ENCODE data around the gene ZNF48. TPM values are rescaled to one million over a fixed set of nuclear protein-coding genes. Genes with fewer than 3 reads are reported as not detected.

Gene ZNF48
- total RNA-seq, 1 experiment from 2014 or later, result 0.95 TPM

- no peak for DNase-seq (ENCODE audit: low read depth, low spot score)
- in situ Hi-C loops (cut with HindIII; ENCODE audit: low pct_unique_long_range_greater_than_20kb, low sequenced_read_pairs), result no loop called here
These were observed 38.0 kb upstream of the ZNF48 start for GRCh38 chr16:30357085-30357714.

- in situ Hi-C loops (cut with HindIII; ENCODE audit: low pct_unique_long_range_greater_than_20kb, low sequenced_read_pairs), result no loop called here
- no peak for DNase-seq (ENCODE audit: low read depth, low spot score)
These were observed 37.3 kb upstream of the ZNF48 start for GRCh38 chr16:30357715-30358576.

GRCh38 chr16:30358577-30358936 lies 36.7 kb upstream of the ZNF48 start:
- DNase-seq (ENCODE audit: low read depth, low spot score), result no peak
- in situ Hi-C loops (cut with HindIII; ENCODE audit: low pct_unique_long_range_greater_than_20kb, low sequenced_read_pairs), result no loop called here

- DNase-seq (ENCODE audit: low read depth, low spot score), result no peak
- in situ Hi-C loops (cut with HindIII; ENCODE audit: low pct_unique_long_range_greater_than_20kb, low sequenced_read_pairs), result no loop called here
These were observed 36.0 kb upstream of the ZNF48 start for GRCh38 chr16:30358990-30359870.

GRCh38 chr16:30359871-30360170 lies 35.4 kb upstream of the ZNF48 start:
- in situ Hi-C loops (cut with HindIII; ENCODE audit: low pct_unique_long_range_greater_than_20kb, low sequenced_read_pairs), result no loop called here
- no peak for DNase-seq (ENCODE audit: low read depth, low spot score)

GRCh38 chr16:30361180-30361579 lies 34.0 kb upstream of the ZNF48 start:
- no peak for DNase-seq (ENCODE audit: low read depth, low spot score)
- in situ Hi-C loops (cut with HindIII; ENCODE audit: low pct_unique_long_range_greater_than_20kb, low sequenced_read_pairs), result no loop called here

DNA sequence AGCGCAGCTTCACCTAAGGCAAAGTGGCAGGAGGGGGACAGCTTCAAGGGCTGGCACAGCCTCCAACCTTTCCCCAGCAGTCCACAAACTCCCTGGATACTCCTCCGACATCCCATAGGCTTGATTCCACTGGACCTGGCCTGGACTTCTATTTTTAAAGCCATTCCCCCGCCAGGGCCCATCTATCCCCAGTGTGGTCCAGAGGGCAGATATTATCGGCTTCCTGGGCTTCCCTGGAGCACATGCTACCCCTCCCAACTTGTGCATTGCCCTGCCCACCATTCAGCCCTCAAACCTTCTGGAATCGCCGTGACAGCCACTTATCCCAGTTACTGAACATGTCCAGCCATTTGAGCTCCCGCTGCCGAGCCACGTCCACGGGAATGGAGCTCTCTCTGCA lies 30.0 kb upstream of the ZNF48 start:
- in situ Hi-C loops (cut with HindIII; ENCODE audit: low pct_unique_long_range_greater_than_20kb, low sequenced_read_pairs), result no loop called here
- no peak for DNase-seq (ENCODE audit: low read depth, low spot score)

GRCh38 chr16:30366511-30366910 lies 28.7 kb upstream of the ZNF48 start:
- DNase-seq (ENCODE audit: low read depth, low spot score), result no peak
- in situ Hi-C loops (cut with HindIII; ENCODE audit: low pct_unique_long_range_greater_than_20kb, low sequenced_read_pairs), result no loop called here

- in situ Hi-C loops (cut with HindIII; ENCODE audit: low pct_unique_long_range_greater_than_20kb, low sequenced_read_pairs), result no loop called here
- DNase-seq (ENCODE audit: low read depth, low spot score), result no peak
These were observed 27.7 kb upstream of the ZNF48 start for GRCh38 chr16:30367349-30368009.

- DNase-seq (ENCODE audit: low read depth, low spot score), result no peak
- in situ Hi-C loops (cut with HindIII; ENCODE audit: low pct_unique_long_range_greater_than_20kb, low sequenced_read_pairs), result no loop called here
These were observed 27.0 kb upstream of the ZNF48 start for GRCh38 chr16:30368122-30368791.

DNA sequence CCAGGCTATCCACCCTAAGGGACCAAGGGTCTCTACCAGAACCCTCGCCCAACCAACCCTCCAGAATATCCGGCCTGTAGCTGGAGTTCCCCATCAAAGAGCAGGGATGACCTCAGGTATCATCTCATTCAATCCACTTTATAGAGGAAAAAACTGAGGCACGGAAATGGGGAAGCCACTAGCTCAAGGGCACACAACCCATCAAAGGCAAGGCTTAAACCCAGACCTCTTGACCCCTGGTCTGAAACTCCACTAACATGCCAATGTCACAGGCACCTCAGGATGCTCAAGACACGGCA lies 26.5 kb upstream of the ZNF48 start:
- in situ Hi-C loops (cut with HindIII; ENCODE audit: low pct_unique_long_range_greater_than_20kb, low sequenced_read_pairs), result no loop called here
- no peak for DNase-seq (ENCODE audit: low read depth, low spot score)

- in situ Hi-C loops (cut with HindIII; ENCODE audit: low pct_unique_long_range_greater_than_20kb, low sequenced_read_pairs), result no loop called here
- no peak for DNase-seq (ENCODE audit: low read depth, low spot score)
These were observed 25.9 kb upstream of the ZNF48 start for GRCh38 chr16:30369091-30369937.

DNA sequence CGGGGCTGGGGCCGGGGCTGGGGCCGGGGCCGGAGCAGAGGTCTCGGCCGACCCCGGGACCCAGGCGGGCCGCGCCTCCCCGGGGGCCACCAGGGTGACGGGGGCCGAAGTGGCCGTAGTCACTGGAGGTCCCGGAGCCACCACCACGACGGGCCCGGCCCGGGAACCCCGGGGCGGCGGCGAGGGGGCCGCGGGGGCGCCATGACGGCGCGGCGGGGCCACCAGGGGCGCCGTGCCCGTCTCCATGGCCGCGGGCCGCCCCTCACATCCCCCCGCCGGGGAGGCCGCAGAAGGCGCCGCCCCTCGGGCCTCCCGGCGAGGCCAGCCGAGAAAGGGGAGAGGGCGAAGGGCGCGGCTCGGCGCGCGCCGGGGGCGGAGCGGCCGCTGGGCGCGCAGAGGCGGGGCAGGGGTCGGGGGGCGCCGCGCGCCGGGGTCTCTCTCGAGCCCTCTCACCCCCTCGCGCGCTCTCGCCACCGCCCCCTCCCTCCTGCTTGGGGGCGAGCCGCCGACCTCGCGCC lies 25.2 kb upstream of the ZNF48 start:
- DNase-seq (ENCODE audit: low read depth, low spot score), result no peak
- in situ Hi-C loops (cut with HindIII; ENCODE audit: low pct_unique_long_range_greater_than_20kb, low sequenced_read_pairs), result no loop called here

GRCh38 chr16:30370456-30371247 lies 24.6 kb upstream of the ZNF48 start, which contains the start of gene TBC1D10B:
Gene TBC1D10B, minus strand, starts transcription at chr16:30370494. Its CDS starts 311 bp downstream, at chr16:30370183.
- in situ Hi-C loops (cut with HindIII; ENCODE audit: low pct_unique_long_range_greater_than_20kb, low sequenced_read_pairs), result no loop called here
- DNase-seq (ENCODE audit: low read depth, low spot score), result peak; percentile 99

GRCh38 chr16:30371248-30371816 lies 23.9 kb upstream of the ZNF48 start:
- in situ Hi-C loops (cut with HindIII; ENCODE audit: low pct_unique_long_range_greater_than_20kb, low sequenced_read_pairs), result no loop called here
- no peak for DNase-seq (ENCODE audit: low read depth, low spot score)
